Psoas muscle (tissue), 8 donors: ENCODE data around the gene CASP8. TPM values are rescaled to one million over a fixed set of nuclear protein-coding genes. Genes with fewer than 3 reads are reported as not detected.

Experiments used
- ATAC-seq, 4 donors: fragments of 200-7000 bp; cut with Tn5 transposase; one replicate each; pipeline ENCODE4 v1.9.1; 2020; ENCODE audit warnings: moderate library complexity in 3 of 4, mild to moderate bottlenecking in 2 of 4
- DNase-seq, 2 donors: peaks; one replicate each; pipeline ENCODE4 v3.0.0-alpha.2; 2020
- H3K27ac ChIP-seq: fragments of 200-600 bp; one replicate; pipeline ENCODE4 v1.8.0; 2022
- H3K27me3 ChIP-seq, 3 donors: fragments of 200-600 bp in 1 of 3; one replicate each; pipeline versions ENCODE4 v1.6.1 to v1.8.0; 2013 to 2022; ENCODE audit warnings: low read length in 2 of 3, mild to moderate bottlenecking in 2 of 3, moderate library complexity in 1 of 3; ENCODE audit not compliant: insufficient read depth in 3 of 3
- H3K36me3 ChIP-seq, 2 donors: fragments of 200-600 bp in 1 of 2; one replicate each; pipeline versions ENCODE4 v1.6.1 to v1.8.0; 2013 to 2022; ENCODE audit warnings: low read depth in 1 of 2, mild to moderate bottlenecking in 1 of 2, moderate library complexity in 1 of 2; ENCODE audit not compliant: insufficient read depth in 1 of 2
- H3K4me1 ChIP-seq: fragments of 200-600 bp; one replicate; pipeline ENCODE4 v1.8.0; 2022
- H3K4me3 ChIP-seq: fragments of 200-600 bp; one replicate; pipeline ENCODE4 v1.8.0; 2022; ENCODE audit warnings: mild to moderate bottlenecking
- H3K9me3 ChIP-seq: fragments of 200-600 bp; one replicate; pipeline ENCODE4 v1.8.0; 2022
- CTCF ChIP-seq: fragments of 200-600 bp; IDR thresholded peaks from one replicate; pipeline ENCODE4 v1.8.0; 2022; ENCODE audit warnings: antibody characterized with exemption
- WGBS, 3 donors: extraction: QIAGEN DNeasy Blood & Tissue Kit; methylation state at CpG; one replicate each; pipeline versions ENCODE4 v1.1.6 to v1.1.7; 2013; 5-methylcytosine and 5-hydroxymethylcytosine counted together
- intact Hi-C, 2 donors: fragments of 100-400 bp; cut with DNase I; formaldehyde crosslinking; loops; one replicate each; pipeline versions ENCODE4 v1.11.0 to v1.14.2; 2022
- polyA plus RNA-seq, 3 donors: library from polyadenylated mRNA; stranded (reverse); fragments of 200-250 nt; gene quantifications; one replicate each; pipeline ENCODE4 v1.2.3, GENCODE V29; 2013
- total RNA-seq, 4 donors: library from RNA; stranded (reverse); fragmentation: NEBNext Ultra II Directional in 2 of 4; extraction: Animal tissue kit (Norgen Biotek cat#: 25700) in 2 of 4; gene quantifications; one replicate each; pipeline versions ENCODE4 v1.2.1 to v1.2.4, GENCODE V29; 2021 to 2023
- donor health status: healthy with polysubstance abuse.
- donor health status: DM: no; HTN: no; CAD: no; lungs with moderate emphysema.
- donor health status: Bipolar disorder and iron deficiency.
- donor health status: healthy.
- donor health status: DM: yes; HTN: yes; CAD: no.
- donor health status: DM: no; HTN: no; CAD: no.
- donor health status: DM: no; HTN: no; CAD: no.
- donor health status: DM: yes; HTN: yes; CAD: no.

CASP8 gene
- total and polyA plus RNA-seq, 7 donors: 0.87 to 3.5 (median 2.3) TPM

- DNase-seq: no peak
- Histone ChIP-seq H3K4me1 (no peaks in the 10 kb centered on the region), H3K4me3 (no peak overlapping the region), H3K27ac (no peak overlapping the region), H3K27me3 (no peaks in the 10 kb centered on the region), H3K9me3 (peaks cover 17% of the 10 kb centered on the region), H3K36me3 (no peaks in the 10 kb centered on the region)
- TF ChIP-seq CTCF: no peak
- intact Hi-C loops: no loop called here
- 29 to 37% (median 36%) methylated on average over 1 of the region's 1 CpG for WGBS, 3 donors
- no peak for ATAC-seq
Observed at GRCh38 chr2:201329409-201329808, 69.1 kb downstream of the CASP8 start.

Other genes with a start within 250 kb of the CASP8 start
- gene HYCC2, start 188.9 kb upstream of the CASP8 start, total RNA-seq: 1 to 10 TPM; 7.6 to 8.6 (median 8.1) TPM
- gene HYCC2, start 188.9 kb upstream of the CASP8 start, polyA plus RNA-seq: 1 to 10 TPM; 1.7 to 5.2 (median 2.1) TPM
- 100 to 1,000 TPM; 188 to 271 (median 261) TPM for gene NDUFB3, start 188.5 kb upstream of the CASP8 start, total RNA-seq
- gene NDUFB3, start 188.5 kb upstream of the CASP8 start, polyA plus RNA-seq: 100 to 1,000 TPM; 200 to 255 (median 202) TPM
- gene CFLAR, start 144.4 kb upstream of the CASP8 start, total RNA-seq: 100 to 1,000 TPM; 180 to 358 (median 346) TPM
- gene CFLAR, start 144.4 kb upstream of the CASP8 start, polyA plus RNA-seq: 100 to 1,000 TPM in 2 of 3 donors, 10 to 100 TPM in 1; 84.7 to 340 (median 239) TPM
- 1 to 10 TPM; 2.3 to 3.8 (median 2.8) TPM for gene CASP10, start 77.4 kb upstream of the CASP8 start, total RNA-seq
- 1 to 10 TPM in 2 of 3 donors, under 1 TPM in 1; 0.90 to 1.3 (median 1.2) TPM for gene CASP10, start 77.4 kb upstream of the CASP8 start, polyA plus RNA-seq
- 1 to 10 TPM; 1.7 to 4.3 (median 1.8) TPM for gene FLACC1, start 96.8 kb downstream of the CASP8 start, total RNA-seq
- gene FLACC1, start 96.8 kb downstream of the CASP8 start, polyA plus RNA-seq: 1 to 10 TPM in 1 of 3 donors, under 1 TPM in 2; 0.55 to 3.8 (median 0.82) TPM
- gene TRAK2, start 190.9 kb downstream of the CASP8 start, total RNA-seq: 10 to 100 TPM; 17.6 to 53.0 (median 36.5) TPM
- 10 to 100 TPM in 2 of 3 donors, 1 to 10 TPM in 1; 9.8 to 23.4 (median 21.1) TPM for gene TRAK2, start 190.9 kb downstream of the CASP8 start, polyA plus RNA-seq
- gene STRADB, start 191.2 kb downstream of the CASP8 start, total RNA-seq: 10 to 100 TPM; 55.9 to 87.3 (median 81.2) TPM
- 100 to 1,000 TPM in 1 of 3 donors, 10 to 100 TPM in 2; 48.5 to 175 (median 69.9) TPM for gene STRADB, start 191.2 kb downstream of the CASP8 start, polyA plus RNA-seq